Mononuclear cell (primary cell): ENCODE measurements around the gene DNAJA2. TPM values are rescaled to one million over a fixed set of nuclear protein-coding genes. Genes with fewer than 3 reads are reported as not detected.

Experiments used
- H3K27me3 ChIP-seq: 2 replicates; pipeline ENCODE4 v1.6.0; 2011; ENCODE audit warnings: low read length, control low read depth; ENCODE audit not compliant: insufficient read depth
- H3K4me1 ChIP-seq: 2 replicates; pipeline ENCODE4 v1.5.1; 2011; ENCODE audit warnings: mild to moderate bottlenecking, low read length, control low read depth; ENCODE audit not compliant: insufficient read depth
- H3K4me3 ChIP-seq: 2 replicates; pipeline ENCODE4 v1.5.1; 2011; ENCODE audit warnings: mild to moderate bottlenecking, low read length, moderate library complexity
- H3K9me3 ChIP-seq: 2 replicates; pipeline ENCODE4 v1.5.1; 2011; ENCODE audit warnings: low read depth, mild to moderate bottlenecking, control low read depth, low read length
- total RNA-seq: library from RNA; depleted of rRNA; stranded (reverse); fragments of >200 nt; gene quantifications from one replicate; pipeline ENCODE4 v1.2.3, GENCODE V29; 2012

The DNAJA2 gene
- total RNA-seq, 1 donor: 76.4 TPM

GRCh38 chr16:46991729-46992704 lies 18.5 kb upstream of the DNAJA2 start:
- H3K27me3 ChIP-seq: no peaks in the 10 kb centered on the region
- no peaks in the 10 kb centered on the region for H3K4me1 ChIP-seq
- no peak overlapping the region for H3K4me3 ChIP-seq
- H3K9me3 ChIP-seq: no peaks in the 10 kb centered on the region

DNA sequence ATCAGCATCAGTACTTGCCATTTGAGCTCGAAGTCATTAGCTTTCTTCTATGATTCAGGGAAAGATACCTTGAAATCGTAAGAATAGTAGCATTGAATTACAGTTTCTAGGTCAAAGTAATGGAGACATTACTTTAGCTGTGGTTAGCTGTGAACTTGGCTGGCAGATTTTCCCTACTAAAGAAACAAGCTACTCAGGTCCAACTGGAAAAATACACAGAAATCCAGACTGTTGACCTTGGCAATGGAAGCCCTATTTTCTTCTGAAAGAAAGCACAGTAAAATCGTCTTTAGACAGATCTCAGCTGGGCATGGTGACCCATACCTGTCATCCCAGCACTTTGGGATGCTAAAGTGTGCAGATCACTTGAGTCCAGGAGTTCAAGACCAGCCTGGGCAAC lies 13.4 kb upstream of the DNAJA2 start:
- Histone ChIP-seq H3K27me3 (no peaks in the 10 kb centered on the region), H3K4me1 (no peaks in the 10 kb centered on the region), H3K9me3 (no peaks in the 10 kb centered on the region), H3K4me3 (no peak overlapping the region)

GRCh38 chr16:46986438-46986837 lies 13.0 kb upstream of the DNAJA2 start:
- Histone ChIP-seq H3K4me1 (peaks cover under 1% of the 10 kb centered on the region), H3K27me3 (no peaks in the 10 kb centered on the region), H3K9me3 (no peaks in the 10 kb centered on the region), H3K4me3 (no peak overlapping the region)

GRCh38 chr16:46982335-46982734 lies 8.9 kb upstream of the DNAJA2 start:
- Histone ChIP-seq H3K9me3 (no peaks in the 10 kb centered on the region), H3K4me1 (peaks cover 6% of the 10 kb centered on the region), H3K27me3 (no peaks in the 10 kb centered on the region), H3K4me3 (no peak overlapping the region)

DNA sequence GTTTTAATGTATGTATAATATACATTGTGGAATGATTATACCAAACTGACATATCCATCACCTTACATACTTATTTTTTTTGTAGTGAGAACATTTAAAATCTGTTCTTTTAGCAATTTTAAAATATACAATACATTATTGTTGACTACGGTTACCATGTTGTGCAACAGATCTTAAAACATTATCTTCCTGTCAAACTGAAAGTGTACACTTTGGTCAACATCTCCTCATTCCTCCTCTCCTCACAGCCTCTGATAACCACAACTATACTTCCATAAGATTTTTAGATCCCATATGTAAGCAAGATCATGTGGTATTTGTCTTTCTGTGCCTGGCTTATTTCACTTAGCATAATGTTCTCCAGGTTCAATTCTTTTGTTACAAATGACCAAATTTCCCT lies 7.5 kb upstream of the DNAJA2 start:
- no peaks in the 10 kb centered on the region for H3K9me3 ChIP-seq
- H3K4me1 ChIP-seq: peaks cover 6% of the 10 kb centered on the region
- H3K27me3 ChIP-seq: no peaks in the 10 kb centered on the region
- H3K4me3 ChIP-seq: no peak overlapping the region

- no peaks in the 10 kb centered on the region for H3K27me3 ChIP-seq
- peaks cover 22% of the 10 kb centered on the region for H3K4me1 ChIP-seq
- H3K9me3 ChIP-seq: no peaks in the 10 kb centered on the region
- no peak overlapping the region for H3K4me3 ChIP-seq
Measured at GRCh38 chr16:46976550-46976949, 3.1 kb upstream of the DNAJA2 start.

- H3K4me1 ChIP-seq: peaks cover 22% of the 10 kb centered on the region
- no peak overlapping the region for H3K4me3 ChIP-seq
- H3K9me3 ChIP-seq: no peaks in the 10 kb centered on the region
- H3K27me3 ChIP-seq: no peaks in the 10 kb centered on the region
Measured at GRCh38 chr16:46975908-46976470, 2.5 kb upstream of the DNAJA2 start.

GRCh38 chr16:46975165-46975564 lies 1.7 kb upstream of the DNAJA2 start:
- H3K4me3 ChIP-seq: no peak overlapping the region
- H3K9me3 ChIP-seq: no peaks in the 10 kb centered on the region
- peaks cover 29% of the 10 kb centered on the region for H3K4me1 ChIP-seq
- no peaks in the 10 kb centered on the region for H3K27me3 ChIP-seq

DNA sequence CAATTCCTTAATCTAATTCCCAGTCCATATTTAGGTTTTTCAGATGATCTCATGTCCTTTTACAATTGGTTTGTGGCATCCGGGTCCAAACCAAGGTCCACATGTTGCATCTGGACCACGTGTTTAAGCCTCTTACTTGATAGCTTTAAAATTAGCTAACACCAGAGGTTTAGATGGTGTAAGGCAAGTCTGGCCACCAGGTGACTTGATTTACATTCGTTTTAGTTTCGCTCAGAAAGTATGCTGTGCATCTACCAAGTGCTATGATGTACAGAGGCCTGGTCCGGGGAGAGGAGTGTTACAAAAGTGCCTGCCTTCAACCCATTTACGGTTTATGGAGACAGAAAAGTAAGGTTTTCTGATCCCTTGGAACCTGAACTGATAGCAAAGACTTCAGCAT lies 878 bp upstream of the DNAJA2 start:
- Histone ChIP-seq H3K4me3 (no peak overlapping the region), H3K4me1 (peaks cover 31% of the 10 kb centered on the region), H3K9me3 (no peaks in the 10 kb centered on the region), H3K27me3 (no peaks in the 10 kb centered on the region)

- H3K4me1 ChIP-seq: peaks cover 31% of the 10 kb centered on the region
Measured at GRCh38 chr16:46973996-46974324, 486 bp upstream of the DNAJA2 start.

GRCh38 chr16:46972429-46973206 lies 856 bp downstream of the DNAJA2 start:
- H3K4me1 ChIP-seq: peaks cover 35% of the 10 kb centered on the region
- peak overlapping the region; percentile 83 for H3K4me3 ChIP-seq
- H3K27me3 ChIP-seq: no peaks in the 10 kb centered on the region
- no peaks in the 10 kb centered on the region for H3K9me3 ChIP-seq

More at GRCh38 chr16:46973996-46974324, 486 bp upstream of the DNAJA2 start:
- Histone ChIP-seq H3K27me3 (no peaks in the 10 kb centered on the region), H3K4me3 (peak overlapping the region; percentile 83), H3K9me3 (no peaks in the 10 kb centered on the region)

DNA sequence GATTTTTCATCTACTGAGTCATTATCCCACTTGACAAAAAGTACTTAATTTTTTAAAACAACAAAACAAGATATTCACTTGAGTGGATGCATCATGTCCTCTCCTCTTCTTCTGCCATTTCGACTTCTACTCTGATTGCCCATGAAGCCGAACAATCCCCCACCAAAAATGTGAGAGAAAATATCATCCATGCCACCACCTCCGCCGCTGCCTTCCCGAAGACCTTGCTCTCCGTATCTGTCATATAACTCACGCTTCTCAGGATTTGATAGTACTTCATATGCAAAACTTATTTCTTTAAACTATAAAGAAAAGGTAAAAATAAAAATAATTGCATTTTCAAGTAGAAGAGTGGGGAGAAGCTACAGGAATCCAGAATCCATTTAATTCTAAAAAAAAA lies 2.2 kb downstream of the DNAJA2 start:
- peaks cover 35% of the 10 kb centered on the region for H3K4me1 ChIP-seq
- no peaks in the 10 kb centered on the region for H3K27me3 ChIP-seq
- no peak overlapping the region for H3K4me3 ChIP-seq

DNA sequence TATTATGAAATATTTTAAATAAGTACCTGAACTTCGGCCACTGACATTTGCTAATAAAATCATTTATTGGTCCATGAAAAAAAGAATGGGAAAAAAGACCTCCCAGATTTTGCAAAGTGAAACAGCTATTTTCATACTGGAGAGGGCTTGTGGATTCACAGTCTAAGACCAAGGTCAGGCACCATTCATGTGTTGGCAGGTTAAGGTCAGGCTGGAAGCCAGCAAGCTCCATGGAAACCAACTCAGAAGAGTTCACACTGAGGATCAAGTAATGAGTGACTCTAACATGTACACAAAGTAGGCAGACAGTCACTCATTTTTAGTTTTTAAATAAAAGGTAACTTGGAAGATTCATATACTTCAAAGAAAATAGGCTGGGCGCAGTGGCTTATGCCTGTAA lies 3.4 kb downstream of the DNAJA2 start:
- no peaks in the 10 kb centered on the region for H3K27me3 ChIP-seq
- no peak overlapping the region for H3K4me3 ChIP-seq
- peaks cover 35% of the 10 kb centered on the region for H3K4me1 ChIP-seq

More for the DNA sequence above, 2.2 kb downstream of the DNAJA2 start:
- no peaks in the 10 kb centered on the region for H3K9me3 ChIP-seq

DNA sequence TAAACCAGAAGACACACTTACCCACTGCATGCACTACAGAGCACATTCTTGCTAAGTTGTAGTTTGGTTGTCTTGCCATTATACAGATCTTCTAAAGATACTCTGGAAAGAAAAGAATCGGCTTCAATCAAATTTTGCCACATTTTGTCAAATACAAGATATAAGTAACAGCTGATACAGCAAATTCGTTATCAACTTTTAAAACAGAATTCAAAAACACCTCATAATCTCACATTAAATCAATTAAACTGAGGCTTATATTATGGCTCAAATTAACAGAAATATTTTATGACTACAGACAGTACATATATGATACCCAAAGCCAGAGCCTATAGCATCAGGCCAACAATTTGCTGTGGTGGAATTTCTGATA lies 5.4 kb downstream of the DNAJA2 start:
- Histone ChIP-seq H3K27me3 (no peaks in the 10 kb centered on the region), H3K4me1 (peaks cover 27% of the 10 kb centered on the region), H3K9me3 (no peaks in the 10 kb centered on the region), H3K4me3 (no peak overlapping the region)

More for the DNA sequence above, 3.4 kb downstream of the DNAJA2 start:
- H3K9me3 ChIP-seq: no peaks in the 10 kb centered on the region

DNA sequence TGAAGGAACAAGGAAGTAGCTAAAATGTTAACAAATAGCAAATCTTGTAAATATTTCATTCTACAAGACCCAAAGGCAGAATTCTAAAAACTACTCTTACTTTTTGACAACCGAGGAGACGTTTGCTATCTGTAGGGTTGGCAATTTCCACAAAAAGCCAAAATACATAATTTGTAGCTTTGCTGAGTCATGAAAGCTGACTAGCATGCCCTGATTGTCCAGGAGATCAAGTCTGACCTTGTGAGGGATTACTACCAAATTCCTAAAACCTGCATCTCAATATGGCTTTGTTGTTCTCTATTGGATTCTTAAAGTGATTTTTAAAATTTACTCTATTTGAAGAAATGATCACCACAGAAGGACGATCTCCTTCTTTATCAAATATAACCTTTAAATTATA lies 10.8 kb downstream of the DNAJA2 start:
- H3K4me1 ChIP-seq: peaks cover 21% of the 10 kb centered on the region
- H3K4me3 ChIP-seq: no peak overlapping the region
- H3K27me3 ChIP-seq: no peaks in the 10 kb centered on the region
- no peaks in the 10 kb centered on the region for H3K9me3 ChIP-seq
